OCI-LY7 (cell line): Measurements from ENCODE around the gene CCDC78. TPM values are rescaled to one million over a fixed set of nuclear protein-coding genes. Genes with fewer than 3 reads are reported as not detected.

ENCODE experiments used
- BruUV-seq: library from RNA; stranded (reverse); fragments of 400-500 nt; replicated peaks from 2 replicates; lab custom pipeline; 2021; lab: Mats Ljungman, UMichigan
- CTCF ChIA-PET: fragments of 300-600 bp; sonication (Branson Sonifier 250); formaldehyde crosslinking; loops from one replicate; lab custom pipeline; 2022; ENCODE audit warnings: antibody characterized with exemption; ENCODE audit not compliant: unreplicated experiment; lab: Charles Lee
- POLR2A ChIA-PET: fragments of 300-600 bp; sonication (Branson Sonifier 250); formaldehyde crosslinking; loops from one replicate; lab custom pipeline; 2022; ENCODE audit warnings: antibody characterized with exemption; lab: Charles Lee
- DNase-seq: peaks from one replicate; pipeline ENCODE4 v3.0.0-alpha.2; 2015; ENCODE audit warnings: low spot score
- H2AFZ ChIP-seq: fragments of 200-600 bp; sonication (generic), shearing (Covaris generic); 2 replicates; pipeline ENCODE4 v1.6.1; 2014; ENCODE audit warnings: mild to moderate bottlenecking, antibody characterized with exemption, low read length, moderate library complexity
- H3K27ac ChIP-seq: fragments of 200-600 bp; sonication (generic); 2 replicates; pipeline ENCODE4 v1.5.1; 2014; ENCODE audit warnings: mixed run types, low read depth, mild to moderate bottlenecking, moderate library complexity, low read length, inconsistent platforms; ENCODE audit not compliant: poor library complexity, severe bottlenecking
- H3K36me3 ChIP-seq: fragments of 200-600 bp; sonication (generic); 2 replicates; pipeline ENCODE4 v1.6.1; 2014; ENCODE audit warnings: mild to moderate bottlenecking, antibody characterized with exemption, low read length, moderate library complexity, mixed read lengths; ENCODE audit not compliant: insufficient read depth
- H3K4me1 ChIP-seq: fragments of 200-600 bp; sonication (generic); 2 replicates; pipeline ENCODE4 v1.5.1; 2014; ENCODE audit warnings: mild to moderate bottlenecking, low read length; ENCODE audit not compliant: insufficient read depth, poor library complexity, severe bottlenecking
- H3K4me2 ChIP-seq: fragments of 200-600 bp; sonication (generic); 2 replicates; pipeline ENCODE4 v1.6.1; 2014; ENCODE audit warnings: mild to moderate bottlenecking, low read length
- H3K4me3 ChIP-seq: fragments of 200-600 bp; sonication (generic); 2 replicates; pipeline ENCODE4 v1.5.1; 2014; ENCODE audit warnings: mild to moderate bottlenecking, low read depth, low read length; ENCODE audit not compliant: poor library complexity, severe bottlenecking
- H3K79me2 ChIP-seq: fragments of 200-600 bp; sonication (generic); 2 replicates; pipeline ENCODE4 v1.6.1; 2016; ENCODE audit warnings: low read depth, mild to moderate bottlenecking, low read length, moderate library complexity, mixed read lengths; ENCODE audit not compliant: insufficient read depth
- H3K9me2 ChIP-seq: fragments of 200-600 bp; sonication (generic); 2 replicates; pipeline ENCODE4 v1.6.1; 2016; ENCODE audit warnings: mild to moderate bottlenecking, low read length, mixed read lengths; ENCODE audit not compliant: insufficient read depth
- H3K9me3 ChIP-seq: fragments of 200-600 bp; sonication (generic); 2 replicates; pipeline ENCODE4 v1.6.1; 2014; ENCODE audit warnings: mild to moderate bottlenecking, mixed run types, low read length, mixed read lengths
- H4K20me1 ChIP-seq: fragments of 200-600 bp; sonication (generic); 2 replicates; pipeline ENCODE4 v1.6.1; 2014; ENCODE audit warnings: mild to moderate bottlenecking, antibody characterized with exemption, low read length, moderate library complexity, mixed read lengths; ENCODE audit not compliant: insufficient read depth
- CTCF ChIP-seq: fragments of 200-600 bp; sonication (generic); conservative IDR thresholded peaks from 2 replicates; pipeline ENCODE4 v1.5.1; 2014; ENCODE audit warnings: mild to moderate bottlenecking, antibody characterized with exemption, low read length, moderate library complexity, mixed read lengths
- EZH2phosphoT487 ChIP-seq: fragments of 200-600 bp; sonication (generic); IDR thresholded peaks from 2 replicates; pipeline ENCODE4 v1.6.1; 2018; ENCODE audit warnings: low read depth, borderline replicate concordance, mild to moderate bottlenecking, mixed run types, antibody characterized with exemption, low read length, moderate library complexity, mixed read lengths
- intact Hi-C: fragments of 100-400 bp; cut with micrococcal nuclease; formaldehyde crosslinking; loops from one replicate; pipeline ENCODE4 v1.10.0; 2022; ENCODE audit not compliant: unreplicated experiment
- total RNA-seq, 2 experiments: library from RNA; depleted of rRNA in 1 of 2; stranded (reverse); fragments of >200 nt in 1 of 2; shearing (Covaris generic) in 1 of 2; gene quantifications; 2 replicates each; pipeline ENCODE4 v1.2.3, GENCODE V29; 2014 to 2022

CCDC78 gene
- total RNA-seq, 2 experiments from 2014 or later = 25.8 to 57.9 TPM

- Histone ChIP-seq H2AFZ (no peak overlapping the region), H3K9me2 (no peaks in the 10 kb centered on the region), H4K20me1 (no peaks in the 10 kb centered on the region), H3K9me3 (no peaks in the 10 kb centered on the region), H3K36me3 (peaks cover 7% of the 10 kb centered on the region; the same call in 1 of the 2 replicates), H3K4me1 (peaks cover 36% of the 10 kb centered on the region), H3K4me3 (no peak overlapping the region), H3K4me2 (peak overlapping the region; percentile 30; the same call in 1 of the 2 replicates), H3K27ac (no peak overlapping the region), H3K79me2 (peaks cover 19% of the 10 kb centered on the region; the same call in 1 of the 2 replicates)
- no peak for DNase-seq
- ChIA-PET POLR2A (no interaction called here), CTCF (no interaction called here)
- intact Hi-C loops = no loop called here
- no peak for TF ChIP-seq EZH2phosphoT487
- no peak for TF ChIP-seq CTCF
- TSS peak; percentile 63 for BruUV-seq
Observed at GRCh38 chr16:741986-742629, 15.9 kb upstream of the CCDC78 start.

- Histone ChIP-seq H3K27ac (peak within 1 kb of the TSS; percentile 97), H3K4me2 (peak within 1 kb of the TSS; percentile 89), H3K9me3 (no peaks in the 10 kb centered on the region), H3K79me2 (peaks cover 31% of the 10 kb centered on the region), H3K9me2 (no peaks in the 10 kb centered on the region), H2AFZ (peak within 1 kb of the TSS; percentile 61; the same call in 1 of the 2 replicates), H3K4me3 (peak within 1 kb of the TSS; percentile 91), H3K4me1 (peaks cover 48% of the 10 kb centered on the region), H3K36me3 (peaks cover 19% of the 10 kb centered on the region), H4K20me1 (no peaks in the 10 kb centered on the region)
- ChIA-PET CTCF (interaction anchor here (0.7 kb wide), 1 partner anchor 21 kb away, joined by 4 read pairs; no protein-coding TSS in a partner anchor), POLR2A (no interaction called here)
- peak; percentile 96 for DNase-seq
- TF ChIP-seq CTCF = peak; percentile 87
- TF ChIP-seq EZH2phosphoT487 = no peak
- BruUV-seq = TSS peak; percentile 71
- intact Hi-C loops = no loop called here
Observed at GRCh38 chr16:740764-741505, 14.7 kb upstream of the CCDC78 start, which contains the start of gene CIAO3. Gene CIAO3, minus strand, starts transcription at chr16:740997. Its CDS starts 12 bp downstream, at chr16:740985.
